HG03097 (cell line): ENCODE measurements around the gene NACC2.

Experiments used
- ATAC-seq: cut with Tn5 transposase; IDR thresholded peaks from one replicate; pipeline ENCODE4 v1.9.1; 2021; ENCODE audit not compliant: unreplicated experiment, low FRiP score

The NACC2 gene

DNA sequence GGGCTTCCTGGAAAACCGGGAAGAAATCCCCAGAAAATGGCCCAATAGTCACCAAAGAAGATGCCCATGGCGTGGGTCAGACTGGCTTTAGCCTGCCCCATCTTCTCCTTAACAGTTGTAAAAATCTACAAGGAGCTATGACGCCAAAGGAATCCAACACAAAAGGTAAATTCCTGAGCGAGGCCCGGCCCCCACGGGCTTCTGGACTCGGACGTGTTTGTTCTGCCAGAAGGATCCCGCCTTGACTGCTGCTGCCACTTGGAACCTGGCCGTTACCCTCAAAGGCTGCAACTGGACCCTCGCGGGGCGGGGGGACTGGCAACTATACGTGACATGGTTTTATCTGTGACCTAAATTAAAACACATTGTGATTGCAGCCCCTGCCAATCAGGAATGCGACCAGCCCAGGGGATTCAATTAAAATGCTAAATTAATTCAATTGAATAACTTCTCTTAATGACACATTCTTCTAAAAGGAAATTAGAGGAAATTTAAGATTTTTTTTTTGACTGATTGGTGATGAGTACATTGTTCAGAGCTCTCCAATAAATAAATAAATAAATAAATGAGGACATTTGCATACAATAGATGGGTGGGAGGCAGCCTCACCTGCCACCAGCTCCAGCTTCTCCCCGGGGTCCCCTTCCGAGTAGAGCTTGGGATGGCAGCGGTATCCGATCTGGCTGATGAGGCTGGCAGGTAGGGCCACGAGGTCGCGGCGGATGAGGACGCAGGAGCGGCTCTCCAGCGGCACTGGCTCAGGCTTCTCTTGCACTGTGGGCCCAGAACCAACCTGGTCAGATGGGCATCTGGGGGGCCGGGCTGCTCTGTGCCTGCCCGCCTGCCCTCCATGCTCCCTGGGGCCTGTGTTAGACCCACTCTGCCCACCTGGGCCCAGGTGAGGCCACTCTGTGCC lies 79.2 kb downstream of the NACC2 start:
- ATAC-seq: no peak

DNA sequence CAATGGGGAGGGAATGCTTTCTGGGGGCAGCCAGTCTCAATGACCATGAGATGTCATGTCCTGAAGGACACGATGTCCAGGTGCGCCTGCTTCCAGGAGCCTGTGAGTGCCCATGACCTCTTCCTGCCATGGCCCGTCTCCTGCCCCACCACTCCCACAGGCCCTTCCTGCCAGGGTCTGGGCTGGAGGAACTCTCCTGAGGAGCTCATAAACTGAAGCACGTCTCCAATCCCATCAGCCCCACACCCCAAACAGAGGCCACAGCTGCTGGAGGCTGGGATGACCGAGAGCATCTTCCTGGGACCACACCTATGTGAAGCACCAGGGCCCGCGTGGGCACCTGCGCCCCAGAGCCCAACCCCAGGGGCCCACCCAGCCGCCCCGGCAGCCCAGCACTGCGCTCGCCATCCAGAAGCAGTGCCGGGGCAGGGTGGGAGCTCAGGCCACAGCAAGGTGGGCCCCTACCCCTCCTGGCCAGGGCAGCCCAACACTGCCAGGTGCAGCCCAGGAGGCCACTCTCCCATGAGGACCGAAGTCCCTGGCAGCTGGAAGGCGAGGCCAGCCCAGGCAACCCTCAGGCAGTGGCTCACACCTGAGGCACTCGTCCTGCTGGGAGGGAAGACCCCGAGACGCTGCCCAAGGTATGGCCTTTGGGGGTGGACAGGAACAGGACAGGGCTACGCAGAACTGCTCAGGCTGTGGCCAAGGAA lies 80.0 kb downstream of the NACC2 start:
- ATAC-seq: no peak

DNA sequence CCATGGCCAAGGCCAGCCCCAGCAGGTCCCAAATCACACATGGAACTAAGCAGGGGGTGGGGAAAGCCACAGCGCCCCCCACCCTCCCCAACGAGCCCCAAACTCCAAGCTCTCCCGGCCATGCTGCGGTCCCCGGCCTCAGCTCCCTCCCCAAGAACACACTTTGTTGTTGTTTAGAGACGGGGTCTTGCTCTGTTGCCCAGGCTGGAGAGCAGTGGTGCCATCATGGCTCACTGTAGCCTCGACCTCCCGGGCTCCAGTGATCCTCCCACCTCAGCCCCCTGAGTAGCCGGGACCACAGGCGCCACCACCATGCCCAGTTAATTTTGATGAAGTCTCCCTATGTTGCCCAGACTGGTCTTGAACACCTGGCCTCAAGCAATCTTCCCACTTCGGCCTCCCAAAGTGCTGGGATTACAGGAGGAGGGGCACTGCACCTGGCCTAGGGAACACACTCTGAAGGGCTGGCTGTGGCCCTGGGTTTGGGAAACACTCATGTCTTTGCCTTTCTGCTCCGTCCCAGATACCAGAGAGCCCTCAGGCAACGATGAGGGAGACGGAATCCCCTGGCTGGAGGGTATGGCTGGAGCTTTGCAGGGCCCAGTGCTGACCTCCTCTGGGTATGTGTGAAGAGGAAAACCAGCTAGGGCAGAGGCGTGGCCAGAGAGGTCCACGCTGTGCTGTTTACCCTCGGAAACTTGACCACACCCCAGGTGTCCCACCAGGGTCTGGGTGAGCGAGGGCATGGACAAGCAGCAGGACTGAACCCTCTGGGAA lies 80.8 kb downstream of the NACC2 start:
- ATAC-seq: no peak

DNA sequence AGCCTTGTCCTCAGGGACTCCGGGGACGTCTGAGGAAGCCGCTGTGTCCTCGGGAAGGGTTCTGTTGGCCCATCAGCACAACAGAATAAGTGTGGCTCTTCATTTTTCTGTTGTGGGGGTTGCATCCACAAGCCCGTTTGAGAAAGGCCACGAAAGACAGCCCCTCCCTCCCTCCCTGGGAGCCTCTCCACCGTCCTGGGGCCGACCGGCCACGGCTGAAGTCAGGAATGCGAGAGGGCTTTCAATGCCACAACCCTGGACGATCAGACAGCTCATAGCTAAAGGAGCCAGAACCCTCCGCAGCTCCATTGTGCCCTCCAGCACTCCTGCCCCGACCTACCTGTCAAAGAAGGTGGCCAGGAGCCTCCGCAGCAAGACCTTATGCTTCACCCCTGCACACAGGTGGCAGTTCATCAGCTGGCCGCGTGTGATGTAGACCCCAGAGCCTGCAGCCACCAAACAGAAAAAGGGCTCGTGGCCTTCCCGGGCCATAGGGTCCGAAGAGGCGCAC lies 81.5 kb downstream of the NACC2 start:
- no peak for ATAC-seq

DNA sequence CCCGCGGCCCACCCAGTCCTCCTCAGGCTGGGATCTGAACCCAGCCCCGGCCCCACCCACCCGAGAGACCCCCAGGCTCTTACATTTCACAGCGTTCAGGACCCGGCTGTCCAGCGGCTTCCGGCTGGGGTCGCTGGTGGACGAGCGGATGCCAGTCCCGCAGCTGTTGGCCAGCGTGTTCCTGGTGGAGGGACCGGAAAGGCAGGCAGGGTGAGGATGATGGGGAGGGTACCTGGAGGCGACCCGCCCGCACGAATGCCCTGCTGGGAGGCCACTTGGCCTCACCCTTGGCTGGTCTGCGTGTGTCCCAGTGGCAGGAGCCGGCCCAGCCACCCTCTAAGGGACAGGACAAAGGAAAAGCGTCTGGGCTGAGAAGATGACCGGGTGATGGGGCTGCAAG lies 82.0 kb downstream of the NACC2 start:
- no peak for ATAC-seq

DNA sequence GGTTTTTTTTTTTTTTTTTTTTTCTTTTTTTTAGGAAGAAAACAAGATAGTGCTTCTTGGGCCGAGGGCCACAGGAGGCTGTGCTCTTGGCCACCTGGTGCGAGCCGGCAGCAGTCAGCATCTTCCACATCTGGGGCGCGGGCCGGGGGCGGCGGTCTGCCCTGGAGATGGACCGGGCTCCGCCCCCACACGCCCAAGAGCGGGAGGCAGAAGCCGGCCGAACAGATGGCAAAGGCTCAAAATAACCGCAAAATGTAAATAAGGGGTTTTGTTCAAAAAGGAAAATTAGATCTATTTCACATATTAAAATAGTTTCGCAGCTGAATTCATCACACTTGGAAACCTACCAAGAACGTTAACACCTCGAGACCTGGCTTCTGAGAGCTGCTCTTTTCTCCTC lies 82.4 kb downstream of the NACC2 start:
- no peak for ATAC-seq

DNA sequence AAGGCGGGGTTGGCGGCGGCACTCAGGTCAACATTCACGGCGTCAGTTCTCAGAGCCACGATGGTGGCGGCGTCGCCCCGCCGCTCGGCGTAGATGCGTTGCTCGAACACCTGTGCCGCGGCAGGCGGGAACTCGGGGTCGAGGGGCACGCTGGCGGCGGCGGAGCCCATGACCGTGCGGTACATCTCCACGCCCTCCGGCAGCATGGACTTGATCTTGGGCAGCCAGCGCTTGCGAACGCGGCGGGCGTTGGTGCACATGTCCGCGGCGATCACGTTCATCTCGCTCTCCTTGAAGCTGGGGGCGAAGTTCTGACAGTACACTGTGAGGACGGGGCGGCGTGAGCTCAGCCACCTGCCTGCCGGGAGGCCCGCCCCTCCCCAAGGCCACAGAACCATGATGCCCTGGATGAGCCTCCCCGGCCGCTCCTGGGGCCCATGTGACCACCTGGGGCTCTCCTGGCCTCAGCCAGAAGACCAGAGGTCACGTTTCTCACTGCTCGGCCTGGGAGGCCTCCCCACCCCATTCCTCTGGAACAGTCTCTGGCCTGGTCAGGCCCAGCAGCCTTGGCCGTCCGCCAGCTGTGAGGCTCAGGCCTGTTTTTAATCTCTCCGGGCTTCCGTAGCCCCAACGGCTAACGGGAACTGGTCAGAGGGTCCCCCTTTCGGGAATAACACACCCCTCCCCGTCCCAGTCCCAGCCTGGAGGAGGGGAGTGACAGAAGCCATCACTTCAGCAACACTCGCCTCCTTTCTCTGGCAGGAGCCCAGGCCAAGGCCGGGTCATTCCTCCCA lies 83.2 kb downstream of the NACC2 start:
- no peak for ATAC-seq

DNA sequence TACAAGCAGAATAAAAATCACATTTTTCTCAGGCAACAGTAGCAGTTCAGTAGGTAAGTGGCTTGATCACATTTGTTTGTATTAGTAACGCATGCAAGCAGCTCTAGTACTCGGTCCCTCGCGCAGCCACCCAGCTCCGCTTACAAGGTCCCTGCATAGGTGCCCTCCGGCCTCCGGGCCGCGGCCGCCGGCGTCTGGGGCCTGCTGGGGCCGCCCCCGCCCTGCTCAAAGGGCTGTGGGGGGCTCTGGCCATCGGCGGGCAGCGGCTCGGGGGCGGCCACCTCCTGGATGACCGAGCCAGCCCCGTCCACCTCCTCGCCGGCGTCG lies 83.8 kb downstream of the NACC2 start:
- ATAC-seq: no peak

DNA sequence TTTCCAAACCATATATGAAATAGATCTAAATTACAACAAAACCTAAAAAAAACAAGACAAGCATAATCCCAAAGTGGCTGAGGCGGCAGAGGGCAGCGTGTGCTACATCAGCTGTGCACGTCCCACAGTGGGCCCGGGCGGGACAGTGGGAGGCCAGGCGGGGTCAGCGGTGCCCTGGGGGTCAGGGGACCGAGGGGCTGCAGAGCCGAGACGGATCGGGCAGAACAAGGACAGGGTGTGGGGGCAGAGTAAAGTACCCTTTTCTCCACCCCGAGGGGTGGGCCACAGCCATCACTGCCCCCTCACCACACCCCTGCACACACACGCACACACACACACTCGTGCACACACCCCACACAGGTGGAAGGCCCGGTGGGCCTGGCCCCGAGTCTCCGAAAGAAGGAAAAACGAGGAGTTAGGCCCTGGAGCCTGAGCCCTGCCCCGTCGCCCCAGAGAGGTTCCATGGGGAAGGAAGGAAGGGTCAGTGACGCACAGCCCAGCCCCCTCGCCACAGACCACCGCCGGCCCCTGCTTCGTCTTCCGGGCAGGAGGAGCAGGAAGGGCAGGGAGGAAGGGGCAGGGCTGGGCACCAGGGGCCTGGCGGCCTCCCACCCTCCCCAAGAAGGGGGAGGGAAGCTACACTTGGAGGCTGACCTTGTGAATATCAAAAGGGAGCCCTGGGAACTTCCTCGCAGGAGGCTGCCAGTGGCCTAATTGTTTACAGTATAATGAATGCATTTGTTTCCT lies 84.3 kb downstream of the NACC2 start:
- ATAC-seq: no peak

DNA sequence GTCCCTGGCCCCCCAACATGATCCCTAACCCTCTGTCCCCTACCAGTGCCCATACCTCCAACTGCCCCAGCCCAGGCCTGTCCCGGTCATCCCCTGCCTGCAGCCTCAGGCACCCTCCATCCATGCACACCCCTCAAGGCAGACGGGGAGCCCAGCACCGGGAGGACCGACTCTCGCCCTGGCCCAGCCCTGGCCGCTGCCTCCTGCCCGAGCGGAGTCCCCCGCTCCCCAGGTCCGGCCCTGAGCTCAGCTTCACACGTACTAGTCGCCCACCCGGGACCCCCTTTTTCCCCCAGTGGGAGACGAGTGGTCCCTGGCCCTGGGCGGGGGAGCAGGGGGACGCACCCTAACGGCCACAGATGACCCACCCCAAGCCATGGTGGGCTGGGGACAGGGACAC lies 84.9 kb downstream of the NACC2 start:
- no peak for ATAC-seq

DNA sequence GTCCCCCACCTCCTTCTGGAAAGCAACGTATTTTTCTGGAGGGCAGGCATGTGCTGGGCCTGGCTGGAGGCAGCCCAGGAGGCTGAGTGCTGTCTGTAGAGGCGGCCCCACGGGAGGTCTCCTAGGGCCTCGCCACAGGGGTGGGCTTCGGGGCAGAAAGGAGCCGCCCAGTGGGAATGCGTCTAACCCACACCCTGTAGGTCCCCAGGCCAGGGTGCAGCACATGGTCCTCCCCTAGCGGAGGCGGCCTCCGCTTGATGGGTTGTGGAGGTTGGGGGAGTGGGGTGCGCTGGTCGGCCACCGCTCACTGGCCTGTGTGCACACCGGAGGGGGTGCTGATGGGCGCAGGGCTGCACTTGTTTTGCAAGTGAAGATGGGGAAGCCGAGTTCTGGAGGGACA lies 85.6 kb downstream of the NACC2 start:
- no peak for ATAC-seq

DNA sequence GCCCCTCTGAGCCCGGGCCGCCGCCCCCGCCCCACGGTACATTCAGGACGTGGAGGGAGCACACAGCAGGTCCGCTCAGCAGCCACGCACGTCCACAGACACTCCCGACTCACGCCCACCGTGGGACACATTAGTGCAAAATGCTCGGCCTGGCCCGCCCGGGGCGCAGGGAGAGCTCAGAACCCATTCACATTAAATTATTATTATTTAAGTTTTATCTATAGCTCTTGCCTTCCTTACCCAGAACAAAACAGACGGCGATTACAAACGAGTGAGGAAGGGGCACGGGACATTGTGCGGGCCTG lies 86.4 kb downstream of the NACC2 start:
- ATAC-seq: no peak

DNA sequence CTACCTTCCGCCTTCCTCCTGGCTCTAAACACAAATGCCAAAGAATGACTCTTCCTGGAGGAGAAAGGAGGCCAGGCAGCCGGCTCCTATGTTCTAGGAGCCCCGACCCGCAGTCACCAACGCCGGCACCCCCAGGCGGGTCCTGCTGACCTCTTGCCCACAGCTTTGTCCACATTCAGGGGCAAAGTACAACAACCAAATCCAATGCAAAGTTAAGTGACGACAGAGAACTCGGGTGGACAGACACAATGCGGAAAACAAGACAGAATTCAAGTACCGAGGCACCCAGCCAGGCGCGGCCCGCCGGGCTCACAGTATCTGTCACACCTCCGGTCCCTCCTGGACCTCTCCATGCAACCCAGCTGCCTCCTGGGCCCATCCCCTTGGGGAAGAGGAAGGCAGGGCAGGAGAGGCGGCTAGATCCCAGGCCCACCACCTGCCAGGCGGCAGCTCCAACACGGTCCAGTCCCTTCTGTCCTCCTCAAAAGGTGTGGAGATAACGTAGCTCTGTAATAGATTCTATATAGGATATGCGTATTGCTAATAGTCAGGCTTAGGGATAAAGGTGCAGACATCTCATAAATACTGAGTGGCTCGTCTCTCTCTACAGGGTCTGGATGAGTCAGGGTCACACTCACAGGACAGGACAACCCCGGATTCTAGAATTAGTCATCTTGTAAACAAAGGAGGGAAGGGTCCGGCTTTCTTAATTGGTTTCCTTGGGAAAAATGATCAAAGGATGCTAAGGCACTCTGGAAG lies 87.0 kb downstream of the NACC2 start:
- ATAC-seq: no peak

DNA sequence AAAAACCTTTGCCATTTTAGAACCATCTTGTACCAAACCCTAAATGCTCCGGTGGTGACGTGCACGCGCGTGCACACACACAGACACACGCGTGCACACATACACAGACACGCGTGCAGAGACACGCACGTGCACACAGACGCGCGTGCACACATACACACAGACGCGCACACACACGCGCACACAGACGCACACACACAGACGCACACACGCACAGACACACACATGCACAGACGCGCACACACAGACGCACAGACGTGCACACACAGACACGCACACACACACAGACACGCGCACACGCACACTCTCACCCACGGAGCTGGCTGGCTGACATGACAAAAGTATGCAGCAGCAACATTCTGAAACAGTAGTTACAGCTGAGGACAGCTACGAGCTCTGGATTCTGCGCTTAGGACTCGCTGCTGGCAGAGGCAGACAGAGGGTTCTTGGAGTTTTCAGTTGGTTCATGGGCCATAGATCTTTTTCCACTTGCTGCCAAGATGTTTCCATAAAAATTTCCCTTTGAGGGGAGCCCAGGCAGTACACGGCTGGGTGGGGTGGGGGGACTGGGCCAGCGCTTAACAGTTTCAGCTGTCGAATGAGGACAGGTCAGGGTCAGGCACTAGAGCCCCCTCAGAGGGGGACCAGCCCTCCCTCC lies 87.7 kb downstream of the NACC2 start:
- no peak for ATAC-seq

DNA sequence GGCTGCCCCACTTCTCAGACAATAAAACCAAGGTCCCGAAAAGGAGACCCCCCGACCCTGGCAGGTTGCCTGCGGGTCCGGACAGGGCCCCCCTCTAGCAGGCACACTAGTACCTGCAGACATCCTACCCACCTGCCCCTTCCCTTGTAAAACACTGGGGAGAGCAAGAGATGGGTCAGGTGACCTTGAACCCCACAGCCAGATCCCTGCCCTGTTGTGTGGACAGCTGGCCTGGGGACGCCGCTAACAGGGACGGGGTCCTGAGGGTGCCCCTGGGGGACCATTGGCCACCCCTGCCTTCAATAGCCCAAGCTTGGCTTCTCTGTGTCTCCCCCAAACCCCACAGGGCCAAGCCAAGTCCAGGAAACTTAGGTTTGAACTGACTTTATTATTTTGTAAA lies 88.9 kb downstream of the NACC2 start:
- ATAC-seq: no peak

DNA sequence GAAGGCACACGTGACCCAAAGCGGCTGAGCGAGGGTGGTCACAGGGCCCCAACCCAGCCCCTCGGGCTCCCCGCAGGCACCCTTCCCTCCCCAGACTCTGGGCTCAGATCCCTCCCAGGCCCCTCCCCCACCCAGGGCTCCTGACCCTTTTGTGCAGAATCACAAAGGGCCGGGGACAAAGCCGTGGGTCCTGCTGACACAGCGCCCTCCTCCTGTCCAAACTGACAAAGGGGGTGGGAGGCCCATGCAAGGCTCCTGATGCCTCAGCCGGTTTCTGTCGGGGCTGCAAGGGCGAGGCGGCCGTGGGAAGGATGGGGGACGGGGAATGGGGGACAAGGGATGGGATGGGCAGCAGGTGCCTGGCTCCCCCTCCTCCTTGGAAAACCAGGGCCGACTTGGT lies 90.4 kb downstream of the NACC2 start:
- ATAC-seq: no peak

DNA sequence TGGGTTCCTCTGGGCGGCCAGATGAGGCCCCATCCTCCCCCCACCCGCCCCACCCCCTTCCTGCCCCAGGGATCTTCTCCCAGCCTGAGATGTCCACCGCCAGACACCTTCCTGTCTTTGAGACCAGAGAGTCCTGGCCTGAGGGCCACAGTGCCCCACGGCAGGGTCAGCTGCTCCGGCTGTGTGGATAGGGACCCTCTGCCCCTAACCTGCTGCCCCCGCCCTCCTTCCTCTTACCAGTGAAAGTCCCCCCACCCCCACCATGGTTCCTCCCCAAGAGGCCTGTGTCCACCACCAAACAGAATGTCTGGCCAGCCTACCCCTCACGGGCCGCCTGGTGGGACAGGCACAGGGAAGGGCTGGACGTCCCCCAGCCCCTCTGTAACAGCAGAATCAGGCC lies 90.9 kb downstream of the NACC2 start:
- no peak for ATAC-seq

DNA sequence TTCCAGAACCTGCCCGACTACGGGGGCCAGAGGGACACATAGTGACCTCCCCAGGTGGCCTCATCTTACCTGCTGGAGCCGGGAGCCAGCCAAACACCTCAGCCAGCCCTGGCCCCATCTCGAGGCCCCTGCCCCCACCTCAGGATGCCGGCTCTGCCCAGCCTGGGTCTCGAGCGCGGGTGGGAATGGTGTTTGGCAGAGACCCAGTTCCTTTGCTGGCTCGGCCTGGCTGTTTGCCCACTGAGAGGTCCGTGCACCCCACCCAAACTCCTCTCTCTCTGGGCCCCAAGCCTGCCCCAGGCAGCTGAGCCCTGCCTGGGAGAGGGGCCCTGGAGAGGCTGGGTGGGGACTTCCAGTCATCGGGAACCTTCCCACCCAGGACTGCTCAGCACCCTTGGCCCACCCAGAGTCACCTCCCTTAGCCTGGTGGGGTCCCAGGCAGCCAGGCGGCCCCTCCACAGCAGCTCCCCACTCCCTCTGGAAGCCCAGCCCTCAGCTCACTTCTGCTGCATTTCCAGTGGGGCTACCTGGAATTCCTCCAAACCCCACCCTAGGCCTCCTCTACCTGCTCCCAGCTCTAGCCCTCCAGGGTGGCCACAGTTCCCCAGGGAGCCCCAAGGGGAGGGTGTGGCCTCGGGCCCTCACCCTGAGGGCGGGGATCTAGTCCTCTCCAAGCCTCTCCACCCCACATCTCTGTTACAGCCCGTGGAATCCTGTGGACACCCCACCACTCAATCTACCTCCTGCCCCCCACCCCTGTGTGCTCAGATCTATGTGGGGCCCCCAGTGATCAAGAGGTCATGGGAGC lies 91.5 kb downstream of the NACC2 start:
- ATAC-seq: no peak
